Measurements from ENCODE around the gene NUP210L.
"Not testable (repeated sequence)": the region's sequence is repeated elsewhere in the genome, so short reads cannot be mapped to it uniquely, and the experiment has no call there.

The NUP210L gene

DNA sequence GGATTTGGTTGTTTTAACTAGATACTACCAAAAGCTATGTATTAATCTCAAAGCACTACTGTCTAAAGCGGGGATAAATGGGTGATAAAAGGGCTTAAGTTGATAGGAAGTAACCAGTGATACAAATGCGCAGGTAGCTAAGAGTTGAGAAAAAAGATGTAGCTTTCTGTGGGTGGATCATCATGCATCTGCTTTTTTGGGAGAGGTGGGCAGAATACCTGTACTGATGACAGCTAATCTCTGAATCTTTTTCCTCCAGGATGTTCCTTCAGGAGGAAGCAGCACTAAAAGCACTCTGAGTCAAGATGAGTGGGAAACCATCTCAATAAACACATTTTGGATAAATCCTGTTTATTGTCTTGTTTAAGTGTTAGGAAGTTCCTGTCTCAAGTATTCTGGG, 163.1 kb downstream of the NUP210L start:
- DNase-seq (ENCODE audit: low read depth) = no peak

DNA sequence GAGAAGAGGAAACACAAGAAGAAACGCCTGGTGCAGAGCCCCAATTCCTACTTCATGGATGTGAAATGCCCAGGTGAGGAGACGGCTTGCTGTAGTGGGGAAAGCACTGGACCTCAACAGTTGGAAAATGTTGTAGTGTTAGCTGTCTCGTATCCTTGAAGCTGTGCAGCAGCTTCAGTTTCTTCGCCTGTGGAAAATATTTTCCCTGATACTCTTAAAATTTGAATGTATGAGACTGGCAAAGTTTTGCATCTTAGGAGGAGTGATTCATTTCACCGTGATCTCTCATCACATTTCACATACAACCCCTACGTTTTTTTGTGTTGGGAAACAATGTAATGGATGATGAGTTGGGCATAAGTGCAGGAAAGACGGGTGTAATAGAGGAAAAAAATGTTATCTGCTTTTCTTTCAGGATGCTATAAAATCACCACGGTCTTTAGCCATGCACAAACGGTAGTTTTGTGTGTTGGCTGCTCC, 163.7 kb downstream of the NUP210L start:
- DNase-seq (ENCODE audit: low read depth) = no peak

- DNase-seq (ENCODE audit: low read depth) = peak; percentile 72
Observed at GRCh38 chr1:153990468-153991150, 164.3 kb downstream of the NUP210L start, which contains the start of gene RPS27. Gene RPS27 (plus strand): TSS chr1:153990762. CDS start chr1:153990797, 35 bp downstream.

- no peak for DNase-seq (ENCODE audit: low read depth)
Observed at GRCh38 chr1:153987621-153988020, 167.3 kb downstream of the NUP210L start.

DNA sequence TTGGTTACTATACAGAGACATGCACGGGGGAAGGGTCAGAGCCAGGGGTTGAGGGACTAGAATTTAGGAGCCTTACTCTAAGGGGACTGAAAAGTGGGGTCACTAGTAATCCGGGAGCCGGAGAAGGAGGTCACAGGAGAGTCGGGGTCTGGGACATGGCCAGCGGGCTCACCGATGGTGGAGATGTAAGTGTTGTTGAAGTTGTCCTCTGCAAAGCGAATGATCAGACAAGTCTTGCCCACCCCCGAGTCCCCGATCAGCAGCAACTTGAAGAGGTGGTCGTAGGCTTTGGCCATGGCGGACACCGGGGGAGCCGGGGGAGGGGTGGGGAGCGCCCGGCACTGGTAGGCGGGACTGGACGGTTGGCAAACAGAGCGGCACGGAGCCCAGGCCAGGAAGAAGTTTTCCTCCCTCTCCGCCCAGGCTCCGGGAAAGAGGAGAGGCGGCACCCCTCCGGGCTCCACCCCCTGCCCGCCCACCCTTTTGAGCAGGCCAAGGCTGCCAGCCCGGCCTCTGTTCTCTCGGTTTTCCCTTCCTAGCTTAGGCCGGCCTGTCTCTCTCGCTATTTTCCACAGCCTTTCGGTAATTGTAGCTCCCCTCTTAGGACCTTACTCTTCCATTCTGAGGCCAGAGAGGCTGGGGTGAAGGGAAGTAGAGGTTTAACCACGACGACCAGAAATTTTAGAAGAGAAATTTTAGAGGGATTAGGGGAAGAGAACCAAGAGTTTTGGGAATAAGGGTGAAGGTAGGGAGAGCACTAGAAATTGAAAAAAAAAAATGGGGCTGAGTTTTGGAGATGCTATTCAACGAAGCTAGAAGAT, 168.7 kb downstream of the NUP210L start, which contains the start of gene RAB13:
RAB13 (minus strand) TSS at position 399 of the 821 bp plus-strand sequence; CDS start at position 296, 103 bp downstream.
- DNase-seq (ENCODE audit: low read depth) = no peak

DNA sequence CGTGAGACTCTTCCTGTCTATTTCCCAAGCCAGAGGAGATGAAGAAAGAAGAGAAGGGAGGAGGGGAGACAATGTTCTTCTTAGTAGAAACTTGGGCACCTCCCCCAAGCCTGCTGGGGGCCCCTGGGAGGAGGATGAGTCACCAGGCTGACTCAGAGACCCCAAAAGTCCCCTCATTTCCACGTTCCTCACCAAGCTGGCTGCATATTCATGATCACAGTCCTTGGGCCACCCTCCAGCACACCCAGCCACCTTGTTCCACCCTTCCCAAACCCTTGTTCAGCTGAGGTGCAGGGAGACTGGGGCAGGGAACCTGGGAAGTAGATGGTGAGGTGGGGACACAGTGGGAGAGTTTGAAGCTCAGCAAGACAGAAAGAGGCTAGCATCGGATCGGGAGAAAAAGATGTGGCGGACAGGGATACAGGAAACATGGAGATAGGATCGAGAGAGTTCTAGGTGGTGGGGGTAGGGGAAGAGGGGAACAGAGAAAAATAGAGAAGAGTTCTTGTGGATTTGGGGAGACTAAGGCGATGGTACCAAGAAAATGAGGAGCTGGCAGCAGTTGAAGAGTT, 169.4 kb downstream of the NUP210L start:
- peak; percentile 46 for DNase-seq (ENCODE audit: low read depth)

DNA sequence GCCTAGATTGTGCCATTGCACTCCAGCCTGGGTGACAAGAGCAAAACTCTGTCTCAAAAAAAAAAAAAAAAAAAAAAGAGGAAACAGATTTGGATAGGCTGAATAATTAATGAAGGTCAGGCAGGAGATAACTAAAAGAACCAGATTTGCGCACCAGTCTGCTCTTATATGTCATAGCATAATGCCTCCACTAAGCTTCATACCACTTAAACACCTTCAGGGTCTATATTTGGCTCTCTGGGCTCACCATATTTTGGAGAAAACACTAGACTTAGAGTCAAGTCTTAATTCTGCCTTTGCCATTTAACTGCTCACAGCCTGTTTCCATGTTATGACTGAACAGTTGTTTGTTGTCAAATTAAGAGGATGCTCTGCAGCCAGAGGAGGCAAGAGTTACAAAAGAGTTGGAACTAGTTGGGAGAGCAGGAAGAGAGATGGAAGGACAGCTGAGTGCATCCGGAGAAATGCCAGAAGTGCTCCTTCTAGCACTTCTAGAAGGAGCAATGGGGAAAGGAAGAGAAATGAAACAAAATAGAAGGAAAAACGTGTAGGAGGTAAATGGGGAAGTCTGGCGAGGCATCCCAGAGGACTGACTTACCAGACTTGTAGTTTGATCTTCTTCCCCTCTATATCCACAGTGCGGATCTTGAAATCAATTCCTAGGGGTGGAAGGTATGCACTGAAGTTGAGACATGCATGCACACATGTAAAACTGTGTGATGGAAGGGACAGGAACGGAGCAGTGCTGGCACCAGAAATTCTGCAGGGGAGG, 170.6 kb downstream of the NUP210L start:
- no peak for DNase-seq (ENCODE audit: low read depth)

DNA sequence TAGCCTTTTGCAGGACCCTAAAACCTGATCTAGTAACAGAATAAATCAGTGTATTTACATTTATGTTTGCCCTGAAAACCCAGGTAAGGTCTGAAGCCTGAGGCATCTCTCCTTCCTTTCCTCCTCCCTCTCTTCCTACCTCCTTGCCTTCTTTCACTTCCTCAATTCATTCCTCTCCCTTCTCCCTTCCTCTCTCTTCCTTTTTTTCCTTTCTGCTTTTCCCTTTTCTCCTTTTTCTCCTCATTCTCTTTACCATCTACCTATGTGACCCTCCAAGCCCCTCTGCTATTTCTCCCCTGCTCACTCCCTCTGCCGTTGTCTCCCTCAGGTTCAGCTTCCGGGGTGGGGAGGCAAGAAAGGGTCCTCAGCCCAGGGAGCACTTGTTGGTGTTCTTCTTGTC, 173.1 kb downstream of the NUP210L start:
- not testable (repeated sequence) for DNase-seq (ENCODE audit: low read depth)

GRCh38 chr1:153979091-153979490, 175.8 kb downstream of the NUP210L start:
- DNase-seq (ENCODE audit: low read depth) = not testable (repeated sequence)

DNA sequence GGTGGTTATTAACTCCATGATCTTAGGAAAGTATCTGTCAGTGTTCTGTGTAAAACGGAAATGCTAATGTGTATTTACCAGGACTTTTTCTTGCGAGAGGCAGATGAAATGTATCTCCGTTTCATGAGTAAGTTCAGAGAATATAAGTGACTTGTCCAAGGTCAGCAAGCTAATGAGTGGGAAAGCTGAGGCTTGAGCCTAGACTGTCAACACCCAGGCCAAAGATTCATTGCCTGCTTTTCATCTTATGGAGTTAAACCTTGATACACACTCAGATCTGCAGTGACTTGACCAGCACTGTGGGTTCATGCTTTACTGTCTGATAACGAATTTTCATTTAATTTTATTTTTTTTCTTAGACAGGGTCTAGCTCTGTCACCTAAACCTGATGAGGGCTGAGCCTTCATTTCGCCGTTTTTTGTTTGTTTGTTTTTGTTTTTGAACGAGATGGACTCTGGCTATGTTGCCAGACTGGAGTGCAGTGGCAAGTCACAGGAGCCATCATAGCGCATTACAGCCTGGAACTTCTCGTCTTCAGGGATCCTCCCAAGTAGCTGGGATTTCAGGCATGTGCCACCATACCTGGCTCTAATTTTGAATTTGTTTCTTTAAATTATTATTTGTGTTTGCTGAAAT, 176.5 kb downstream of the NUP210L start:
- no peak for DNase-seq (ENCODE audit: low read depth)

- peak; percentile 72 for DNase-seq (ENCODE audit: low read depth)
Observed at GRCh38 chr1:153977250-153978240, 177.3 kb downstream of the NUP210L start, which contains the start of gene JTB. Gene JTB (minus strand): TSS chr1:153977674. CDS start chr1:153977252, 422 bp downstream.

DNA sequence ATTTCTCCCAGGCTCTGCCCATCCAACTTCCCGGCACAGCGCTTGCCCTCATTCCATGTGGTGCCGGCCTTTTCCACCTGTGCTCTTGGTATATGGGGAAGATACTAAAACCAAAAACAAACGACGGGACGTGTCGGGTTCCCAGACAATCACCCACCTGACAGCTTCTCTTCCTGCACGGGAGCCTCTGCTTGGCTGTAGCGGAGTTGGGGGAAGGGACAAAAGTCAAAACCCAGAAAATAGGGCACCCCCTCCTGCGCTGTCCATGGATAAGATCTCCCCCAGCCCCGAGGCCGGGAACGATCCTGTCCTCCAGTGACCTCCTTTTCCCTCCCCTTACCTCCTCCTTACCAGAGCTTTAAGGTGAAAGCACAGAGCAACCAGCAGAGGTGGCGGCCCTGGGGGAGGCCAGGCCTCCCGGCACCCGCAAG, 178.0 kb downstream of the NUP210L start:
- DNase-seq (ENCODE audit: low read depth) = no peak

- no peak for DNase-seq (ENCODE audit: low read depth)
Observed at GRCh38 chr1:153973525-153973924, 181.3 kb downstream of the NUP210L start.

DNA sequence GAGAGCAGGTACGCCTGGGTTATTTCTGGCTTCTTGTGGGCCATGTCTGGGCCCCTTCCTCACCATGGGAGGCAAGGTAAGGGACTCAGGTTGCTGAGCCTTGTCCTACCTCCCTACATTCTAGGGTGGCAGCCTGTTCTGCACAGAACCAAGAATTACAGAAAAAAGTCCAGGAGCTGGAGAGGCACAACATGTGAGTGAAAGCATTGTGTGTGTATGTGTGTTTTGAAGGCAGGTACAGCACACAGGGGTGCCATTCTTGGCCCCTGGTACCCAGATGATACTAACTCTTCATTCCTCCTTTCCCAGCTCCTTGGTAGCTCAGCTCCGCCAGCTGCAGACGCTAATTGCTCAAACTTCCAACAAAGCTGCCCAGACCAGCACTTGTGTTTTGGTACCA, 181.8 kb downstream of the NUP210L start:
- DNase-seq (ENCODE audit: low read depth) = no peak

DNA sequence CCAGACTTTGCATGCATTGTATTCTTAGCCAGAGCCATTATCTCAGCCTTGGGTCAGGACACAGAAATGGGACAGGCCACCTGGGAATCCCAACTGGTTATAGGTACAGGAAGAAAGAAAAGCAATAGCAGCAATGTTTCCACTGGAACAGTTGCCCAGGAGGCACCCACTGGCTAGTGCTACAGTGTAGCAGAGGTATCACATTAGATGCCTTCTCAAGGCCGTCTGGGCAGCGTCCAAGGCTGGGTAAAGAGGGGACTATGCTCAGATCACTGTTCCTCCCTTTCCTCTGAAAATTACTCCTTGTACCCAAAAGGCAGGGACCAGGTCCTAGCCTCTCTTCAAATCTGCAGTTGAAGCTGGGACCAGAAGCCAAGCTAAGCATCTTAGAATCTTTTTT, 184.5 kb downstream of the NUP210L start:
- no peak for DNase-seq (ENCODE audit: low read depth)

DNA sequence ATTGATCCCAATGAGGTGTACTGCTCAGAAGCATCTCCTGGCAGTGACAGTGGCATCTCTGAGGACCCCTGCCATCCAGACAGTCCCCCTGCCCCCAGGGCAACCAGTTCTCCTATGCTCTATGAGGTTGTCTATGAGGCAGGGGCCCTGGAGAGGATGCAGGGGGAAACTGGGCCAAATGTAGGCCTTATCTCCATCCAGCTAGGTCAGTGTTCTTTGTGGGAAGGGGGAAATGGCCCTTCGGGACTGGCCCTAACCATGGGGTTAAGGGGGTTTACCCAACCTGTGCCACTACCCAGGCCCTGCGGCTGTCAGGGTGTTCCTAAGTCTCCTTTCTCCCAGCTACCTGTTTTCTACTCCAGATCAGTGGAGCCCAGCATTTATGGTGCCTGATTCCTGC, 185.9 kb downstream of the NUP210L start:
- DNase-seq (ENCODE audit: low read depth) = no peak

GRCh38 chr1:153968408-153968807, 186.5 kb downstream of the NUP210L start:
- DNase-seq (ENCODE audit: low read depth) = no peak

DNA sequence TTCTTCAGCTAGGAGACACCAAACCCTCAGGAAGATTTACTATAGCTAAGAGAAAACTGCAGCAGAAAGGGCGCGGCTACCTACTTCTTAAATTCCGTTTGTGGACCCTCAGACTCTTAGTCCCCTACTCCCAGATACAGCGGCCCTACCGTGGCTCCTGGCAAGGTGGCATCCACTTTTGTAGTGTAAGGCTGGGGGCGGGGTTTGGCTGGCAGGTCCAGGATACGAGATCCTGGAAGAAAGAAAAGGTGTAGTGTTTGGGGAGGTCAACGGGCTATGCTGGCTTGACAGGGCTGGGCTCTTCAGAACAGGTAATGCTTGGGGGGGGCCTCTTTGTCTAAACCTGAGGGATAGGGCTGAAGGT, 186.9 kb downstream of the NUP210L start:
- no peak for DNase-seq (ENCODE audit: low read depth)

GRCh38 chr1:153967107-153967999, 187.5 kb downstream of the NUP210L start, which contains the start of gene CREB3L4:
Gene CREB3L4 (plus strand): TSS chr1:153967902. CDS start chr1:153968526, 624 bp downstream.
- peak; percentile 67 for DNase-seq (ENCODE audit: low read depth)

Measured in stimulated activated CD8-positive, alpha-beta memory T cell treated with anti-CD3 and anti-CD28 coated beads, Interleukin-12 subunit alpha, Interleukin-12 subunit beta, amount 100 ng/mL, for 4 hours (primary cell).